Measurements from ENCODE around the gene CIT. TPM values are rescaled to one million over a fixed set of nuclear protein-coding genes. Genes with fewer than 3 reads are reported as not detected.
A peak's percentile ranks its signal among the peaks of the same experiment; 100 is the strongest.

Gene CIT
- total RNA-seq, 1 experiment from 2014 or later: 58.9 TPM

GRCh38 chr12:119775246-119775895 is 101.7 kb downstream of the CIT start:
- no peaks in the 10 kb centered on the region for H3K9me3 ChIP-seq (ENCODE audit: low read length)
- ChIA-PET CTCF (no interaction called here), POLR2A (ENCODE audit: unreplicated experiment) (no interaction called here)
- no peaks in the 10 kb centered on the region for H3F3A ChIP-seq (ENCODE audit: low read length, unreplicated experiment)
- H4K20me1 ChIP-seq (ENCODE audit: low read length): no peaks in the 10 kb centered on the region
- H2AFZ ChIP-seq (ENCODE audit: low read length): no peak overlapping the region
- H3K9me2 ChIP-seq (replicated peaks; ENCODE audit: low read length): no peaks in the 10 kb centered on the region
- DNase-seq: no peak
- H3K4me2 ChIP-seq (ENCODE audit: low read length): no peak overlapping the region
- intact Hi-C loops (cut with micrococcal nuclease): no loop called here
- peaks cover 49% of the 10 kb centered on the region for H3K36me3 ChIP-seq (ENCODE audit: low read depth, low read length)
- no peaks in the 10 kb centered on the region for H3K79me2 ChIP-seq (ENCODE audit: low read length)
- H3K9ac ChIP-seq (ENCODE audit: low read length): no peak overlapping the region
- BruUV-seq (replicated peaks): no TSS peak
- H3K4me1 ChIP-seq (ENCODE audit: insufficient read depth, low read length): peaks cover 14% of the 10 kb centered on the region
- H3K27me3 ChIP-seq (ENCODE audit: low read length): no peaks in the 10 kb centered on the region
- no peak overlapping the region for H3K27ac ChIP-seq (ENCODE audit: low read length)
- no peak overlapping the region for H3K4me3 ChIP-seq (ENCODE audit: low read length)
- ATAC-seq: no peak
- TF ChIP-seq, protein P1, sequence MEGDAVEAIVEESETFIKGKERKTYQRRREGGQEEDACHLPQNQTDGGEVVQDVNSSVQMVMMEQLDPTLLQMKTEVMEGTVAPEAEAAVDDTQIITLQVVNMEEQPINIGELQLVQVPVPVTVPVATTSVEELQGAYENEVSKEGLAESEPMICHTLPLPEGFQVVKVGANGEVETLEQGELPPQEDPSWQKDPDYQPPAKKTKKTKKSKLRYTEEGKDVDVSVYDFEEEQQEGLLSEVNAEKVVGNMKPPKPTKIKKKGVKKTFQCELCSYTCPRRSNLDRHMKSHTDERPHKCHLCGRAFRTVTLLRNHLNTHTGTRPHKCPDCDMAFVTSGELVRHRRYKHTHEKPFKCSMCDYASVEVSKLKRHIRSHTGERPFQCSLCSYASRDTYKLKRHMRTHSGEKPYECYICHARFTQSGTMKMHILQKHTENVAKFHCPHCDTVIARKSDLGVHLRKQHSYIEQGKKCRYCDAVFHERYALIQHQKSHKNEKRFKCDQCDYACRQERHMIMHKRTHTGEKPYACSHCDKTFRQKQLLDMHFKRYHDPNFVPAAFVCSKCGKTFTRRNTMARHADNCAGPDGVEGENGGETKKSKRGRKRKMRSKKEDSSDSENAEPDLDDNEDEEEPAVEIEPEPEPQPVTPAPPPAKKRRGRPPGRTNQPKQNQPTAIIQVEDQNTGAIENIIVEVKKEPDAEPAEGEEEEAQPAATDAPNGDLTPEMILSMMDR (conservative IDR thresholded peaks at IDR 0.05; ENCODE audit: low read depth, low read length): no peak
- TF ChIP-seq EZH2 (IDR thresholded peaks at IDR 0.05; ENCODE audit: low read length, unreplicated experiment): no peak
- TF ChIP-seq EZH2phosphoT487 (IDR thresholded peaks at IDR 0.05; ENCODE audit: borderline replicate concordance, low read length): no peak

DNA sequence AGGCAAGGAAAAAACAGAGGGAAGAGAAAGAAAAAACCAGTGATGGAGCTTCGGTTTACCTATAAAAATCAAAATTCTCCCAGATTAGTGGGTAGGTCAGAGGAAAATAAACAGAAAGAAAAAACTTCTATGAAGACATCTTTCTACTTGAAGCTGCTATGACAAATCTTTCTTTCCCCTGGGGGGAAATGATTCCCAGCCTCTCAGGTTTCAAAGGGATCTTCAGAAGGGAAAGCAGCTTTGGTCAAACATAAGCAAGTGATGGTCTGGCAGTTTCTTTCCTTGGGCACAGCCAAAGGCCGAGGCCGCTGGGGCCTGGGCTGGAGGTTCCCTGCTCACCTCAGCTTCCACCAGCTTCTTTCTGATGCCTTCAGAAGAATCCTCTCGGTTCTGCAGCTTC is 104.7 kb downstream of the CIT start:
- H3K4me1 ChIP-seq (ENCODE audit: insufficient read depth, low read length): peaks cover 14% of the 10 kb centered on the region
- no peak overlapping the region for H2AFZ ChIP-seq (ENCODE audit: low read length)
- peak overlapping the region; percentile 14; the same call in 1 of the 2 replicates for H3K27ac ChIP-seq (ENCODE audit: low read length)
- POLR2A ChIA-PET (ENCODE audit: unreplicated experiment): interaction anchor here (0.6 kb wide), 1 partner anchor 105 kb away, joined by 3 read pairs; no protein-coding TSS in a partner anchor
- DNase-seq: peak; percentile 86
- no peak overlapping the region for H3K4me3 ChIP-seq (ENCODE audit: low read length)
- no peaks in the 10 kb centered on the region for H4K20me1 ChIP-seq (ENCODE audit: low read length)
- H3K36me3 ChIP-seq (ENCODE audit: low read depth, low read length): peaks cover 64% of the 10 kb centered on the region
- no peaks in the 10 kb centered on the region for H3K9me2 ChIP-seq (replicated peaks; ENCODE audit: low read length)
- CTCF ChIA-PET: interaction anchor here (0.6 kb wide), 1 partner anchor 8 kb away, joined by 4 read pairs; no protein-coding TSS in a partner anchor
- no peaks in the 10 kb centered on the region for H3K27me3 ChIP-seq (ENCODE audit: low read length)
- TF ChIP-seq, protein P1 (conservative IDR thresholded peaks at IDR 0.05; ENCODE audit: low read depth, low read length): no peak
- TF ChIP-seq EZH2 (IDR thresholded peaks at IDR 0.05; ENCODE audit: low read length, unreplicated experiment): no peak
- no peak for TF ChIP-seq EZH2phosphoT487 (IDR thresholded peaks at IDR 0.05; ENCODE audit: borderline replicate concordance, low read length)
- H3K9me3 ChIP-seq (ENCODE audit: low read length): no peaks in the 10 kb centered on the region
- ATAC-seq: peak; percentile 98
- H3K79me2 ChIP-seq (ENCODE audit: low read length): no peaks in the 10 kb centered on the region
- H3K4me2 ChIP-seq (ENCODE audit: low read length): 0 out of 2 replicates have a peak overlapping the region, but pooled peaks have one; percentile 8
- no peaks in the 10 kb centered on the region for H3F3A ChIP-seq (ENCODE audit: low read length, unreplicated experiment)
- no peak overlapping the region for H3K9ac ChIP-seq (ENCODE audit: low read length)
- intact Hi-C loops (cut with micrococcal nuclease): no loop called here
- no TSS peak for BruUV-seq (replicated peaks)

- ChIA-PET CTCF (no interaction called here), POLR2A (ENCODE audit: unreplicated experiment) (no interaction called here)
- DNase-seq (no peak), ATAC-seq (no peak)
- Histone ChIP-seq H3K4me3 (ENCODE audit: low read length) (no peak overlapping the region), H3K9ac (ENCODE audit: low read length) (no peak overlapping the region), H3K36me3 (ENCODE audit: low read depth, low read length) (peaks cover 66% of the 10 kb centered on the region), H3K27ac (ENCODE audit: low read length) (no peak overlapping the region), H2AFZ (ENCODE audit: low read length) (no peak overlapping the region), H3K4me1 (ENCODE audit: insufficient read depth, low read length) (peaks cover 14% of the 10 kb centered on the region), H3K79me2 (ENCODE audit: low read length) (no peaks in the 10 kb centered on the region), H3K27me3 (ENCODE audit: low read length) (no peaks in the 10 kb centered on the region), H3K4me2 (ENCODE audit: low read length) (no peak overlapping the region), H3K9me3 (ENCODE audit: low read length) (no peaks in the 10 kb centered on the region), H3K9me2 (replicated peaks; ENCODE audit: low read length) (no peaks in the 10 kb centered on the region), H4K20me1 (ENCODE audit: low read length) (no peaks in the 10 kb centered on the region), H3F3A (ENCODE audit: low read length, unreplicated experiment) (no peaks in the 10 kb centered on the region)
- intact Hi-C loops (cut with micrococcal nuclease): no loop called here
- TF ChIP-seq, protein P1 (conservative IDR thresholded peaks at IDR 0.05; ENCODE audit: low read depth, low read length): no peak
- TF ChIP-seq EZH2 (IDR thresholded peaks at IDR 0.05; ENCODE audit: low read length, unreplicated experiment) (no peak), EZH2phosphoT487 (IDR thresholded peaks at IDR 0.05; ENCODE audit: borderline replicate concordance, low read length) (no peak)
- no TSS peak for BruUV-seq (replicated peaks)
These were observed 107.0 kb downstream of the CIT start for GRCh38 chr12:119770146-119770545.
